Measurements from ENCODE around the gene MRPL58. TPM values are rescaled to one million over a fixed set of nuclear protein-coding genes. Genes with fewer than 3 reads are reported as not detected.
"Not testable (repeated sequence)": the region's sequence is repeated elsewhere in the genome, so short reads cannot be mapped to it uniquely, and the experiment has no call there.

The MRPL58 gene
- total RNA-seq, 4 donors from 2014 or later, result 37.8 to 55.1 (median 49.7) TPM

DNA sequence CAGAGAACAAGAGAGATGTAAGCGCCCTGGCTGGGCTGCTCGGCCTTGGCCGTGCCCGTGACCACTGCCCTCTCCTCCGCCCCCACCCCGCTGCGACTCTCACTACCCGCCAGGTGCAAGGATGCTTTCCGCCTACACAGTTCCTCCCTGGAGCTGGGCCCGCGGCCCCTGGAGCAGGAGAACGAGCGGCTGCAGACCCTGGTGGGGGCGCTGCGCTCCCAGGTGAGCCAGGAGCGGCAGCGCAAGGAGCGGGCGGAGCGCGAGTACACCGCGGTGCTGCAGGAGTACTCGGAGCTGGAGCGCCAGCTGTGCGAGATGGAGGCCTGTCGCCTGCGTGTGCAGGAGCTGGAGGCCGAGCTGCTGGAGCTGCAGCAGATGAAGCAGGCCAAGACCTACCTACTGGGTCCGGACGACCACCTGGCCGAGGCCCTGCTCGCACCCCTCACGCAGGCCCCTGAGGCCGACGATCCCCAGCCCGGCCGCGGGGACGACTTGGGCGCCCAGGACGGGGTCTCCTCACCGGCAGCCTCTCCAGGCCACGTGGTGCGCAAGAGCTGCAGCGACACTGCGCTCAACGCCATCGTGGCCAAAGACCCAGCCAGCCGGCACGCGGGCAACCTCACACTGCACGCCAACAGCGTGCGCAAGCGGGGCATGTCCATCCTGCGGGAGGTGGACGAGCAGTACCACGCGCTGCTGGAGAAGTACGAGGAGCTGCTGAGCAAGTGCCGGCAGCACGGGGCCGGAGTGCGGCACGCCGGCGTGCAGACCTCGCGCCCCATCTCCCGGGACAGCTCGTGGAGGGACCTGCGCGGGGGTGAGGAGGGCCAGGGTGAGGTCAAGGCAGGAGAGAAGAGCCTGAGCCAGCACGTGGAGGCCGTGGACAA, 9.2 kb upstream of the MRPL58 start:
- WGBS, 2 donors, result 85 to 88% methylated on average over 65 to 70 of the region's 76 CpGs
- H3K4me1 ChIP-seq, result no peaks in the 10 kb centered on the region
- no peak overlapping the region for H3K27ac ChIP-seq
- no peaks in the 10 kb centered on the region for H3K27me3 ChIP-seq
- DNase-seq, result no peak
- no peak for TF ChIP-seq POLR2A (IDR thresholded peaks at IDR 0.05)
- TF ChIP-seq, protein P1, sequence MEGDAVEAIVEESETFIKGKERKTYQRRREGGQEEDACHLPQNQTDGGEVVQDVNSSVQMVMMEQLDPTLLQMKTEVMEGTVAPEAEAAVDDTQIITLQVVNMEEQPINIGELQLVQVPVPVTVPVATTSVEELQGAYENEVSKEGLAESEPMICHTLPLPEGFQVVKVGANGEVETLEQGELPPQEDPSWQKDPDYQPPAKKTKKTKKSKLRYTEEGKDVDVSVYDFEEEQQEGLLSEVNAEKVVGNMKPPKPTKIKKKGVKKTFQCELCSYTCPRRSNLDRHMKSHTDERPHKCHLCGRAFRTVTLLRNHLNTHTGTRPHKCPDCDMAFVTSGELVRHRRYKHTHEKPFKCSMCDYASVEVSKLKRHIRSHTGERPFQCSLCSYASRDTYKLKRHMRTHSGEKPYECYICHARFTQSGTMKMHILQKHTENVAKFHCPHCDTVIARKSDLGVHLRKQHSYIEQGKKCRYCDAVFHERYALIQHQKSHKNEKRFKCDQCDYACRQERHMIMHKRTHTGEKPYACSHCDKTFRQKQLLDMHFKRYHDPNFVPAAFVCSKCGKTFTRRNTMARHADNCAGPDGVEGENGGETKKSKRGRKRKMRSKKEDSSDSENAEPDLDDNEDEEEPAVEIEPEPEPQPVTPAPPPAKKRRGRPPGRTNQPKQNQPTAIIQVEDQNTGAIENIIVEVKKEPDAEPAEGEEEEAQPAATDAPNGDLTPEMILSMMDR (IDR thresholded peaks at IDR 0.05), result no peak
- no peaks in the 10 kb centered on the region for H3K9me3 ChIP-seq
- no peak overlapping the region for H3K4me3 ChIP-seq (replicated peaks in 1 of 3)
- H3K36me3 ChIP-seq, result no peaks in the 10 kb centered on the region
- intact Hi-C loops (cut with DNase I), result no loop called here

DNA sequence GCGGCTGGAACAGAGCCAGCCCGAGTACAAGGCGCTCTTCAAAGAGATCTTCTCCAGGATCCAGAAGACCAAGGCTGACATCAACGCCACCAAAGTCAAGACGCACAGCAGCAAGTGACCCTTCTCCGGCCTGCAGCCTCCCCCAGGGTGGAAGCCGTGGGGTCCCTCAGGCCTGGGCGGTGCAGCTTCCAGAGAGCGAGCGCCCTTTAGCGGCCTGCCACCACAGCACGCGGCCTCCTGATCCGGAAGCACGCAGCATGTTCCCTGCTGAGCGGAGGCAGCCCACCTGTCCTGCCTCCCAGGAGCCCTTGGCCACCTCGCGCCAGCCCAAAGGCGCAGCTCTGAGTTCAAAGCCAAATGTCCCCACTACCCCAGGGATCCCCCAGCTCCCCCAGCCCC, 8.5 kb upstream of the MRPL58 start:
- Histone ChIP-seq H3K27me3 (no peaks in the 10 kb centered on the region), H3K9me3 (no peaks in the 10 kb centered on the region), H3K27ac (no peak overlapping the region), H3K4me1 (no peaks in the 10 kb centered on the region), H3K4me3 (replicated peaks in 1 of 3) (no peak overlapping the region), H3K36me3 (no peaks in the 10 kb centered on the region)
- TF ChIP-seq, protein P1 (IDR thresholded peaks at IDR 0.05), result no peak
- TF ChIP-seq POLR2A (IDR thresholded peaks at IDR 0.05), result no peak
- WGBS, 2 donors, result 92 to 95% methylated on average over 13 to 15 of the region's 19 CpGs
- no peak for DNase-seq
- intact Hi-C loops (cut with DNase I), result no loop called here

DNA sequence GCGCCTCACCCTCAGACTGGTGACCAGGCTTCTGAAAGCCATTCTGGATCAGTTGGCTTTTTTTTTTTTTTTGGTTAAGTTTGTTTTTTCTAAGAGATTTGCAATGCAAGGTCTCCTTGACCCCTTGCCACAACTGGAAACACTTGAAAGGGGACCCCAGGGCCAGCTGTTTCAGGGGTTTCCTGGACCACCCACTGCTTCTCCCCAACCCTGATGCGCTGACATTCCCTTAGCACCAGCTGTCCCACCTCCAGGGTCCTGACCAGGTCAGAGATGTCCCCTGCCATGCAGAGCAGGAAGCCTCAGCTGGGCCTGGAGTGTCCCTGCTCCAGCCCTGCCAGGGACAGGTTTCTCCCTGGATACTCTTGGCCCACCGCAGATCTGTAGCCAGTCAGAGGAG, 8.1 kb upstream of the MRPL58 start:
- H3K36me3 ChIP-seq, result no peaks in the 10 kb centered on the region
- intact Hi-C loops (cut with DNase I), result no loop called here

DNA sequence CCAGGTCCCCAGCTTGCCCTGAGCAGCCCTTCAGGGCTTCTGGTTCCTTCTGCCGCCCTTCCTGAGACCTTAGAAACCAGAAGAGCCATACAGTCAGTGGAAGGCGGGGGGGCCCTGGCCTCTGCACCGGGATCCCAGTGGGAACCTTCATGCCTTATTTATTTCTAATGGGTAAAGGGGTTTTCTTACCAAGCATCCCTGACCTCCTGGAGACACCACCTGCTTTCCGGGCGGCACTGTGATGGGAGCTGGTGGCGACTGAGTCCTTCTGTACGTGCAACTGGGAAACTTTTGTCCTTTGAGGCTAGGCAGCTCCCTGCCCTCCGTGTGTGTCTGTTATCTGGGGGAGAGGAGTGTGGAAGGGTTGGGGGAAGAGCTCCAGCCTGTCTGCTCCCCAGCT, 7.2 kb upstream of the MRPL58 start:
- intact Hi-C loops (cut with DNase I), result no loop called here
- Histone ChIP-seq H3K27me3 (no peaks in the 10 kb centered on the region), H3K27ac (no peak overlapping the region), H3K9me3 (no peaks in the 10 kb centered on the region), H3K4me3 (replicated peaks in 1 of 3) (no peak overlapping the region), H3K36me3 (no peaks in the 10 kb centered on the region), H3K4me1 (no peaks in the 10 kb centered on the region)
- no peak for DNase-seq
- WGBS, 2 donors, result 87 to 92% methylated on average over 8 of the region's 8 CpGs
- TF ChIP-seq POLR2A (IDR thresholded peaks at IDR 0.05), result no peak
- TF ChIP-seq, protein P1 (IDR thresholded peaks at IDR 0.05), result no peak

More for the DNA sequence above, 8.1 kb upstream of the MRPL58 start:
- no peak for DNase-seq
- Histone ChIP-seq H3K4me3 (replicated peaks in 1 of 3) (no peak overlapping the region), H3K27me3 (no peaks in the 10 kb centered on the region), H3K9me3 (no peaks in the 10 kb centered on the region), H3K27ac (no peak overlapping the region), H3K4me1 (no peaks in the 10 kb centered on the region)
- WGBS, 2 donors, result 97 to 100% methylated on average over 3 of the region's 3 CpGs
- no peak for TF ChIP-seq POLR2A (IDR thresholded peaks at IDR 0.05)
- TF ChIP-seq, protein P1 (IDR thresholded peaks at IDR 0.05), result no peak

DNA sequence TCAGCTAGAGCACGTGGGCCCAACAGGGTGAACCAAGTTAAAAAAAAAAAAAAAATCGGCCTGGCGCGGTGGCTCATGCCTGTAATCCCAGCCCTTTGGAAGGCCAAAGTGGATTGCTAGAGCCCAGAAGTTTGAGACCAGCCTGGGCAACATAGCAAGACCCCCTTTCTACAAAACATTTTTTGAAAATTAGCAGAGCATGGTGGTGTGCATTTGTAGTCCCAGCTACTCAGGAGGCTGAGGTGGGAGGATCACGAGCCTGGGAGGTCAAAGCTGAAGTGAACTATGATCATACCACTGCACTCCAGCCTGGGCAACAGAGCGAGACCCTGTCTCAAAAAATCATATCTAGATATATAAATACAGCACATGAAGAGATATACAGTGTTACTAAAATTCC, 6.4 kb upstream of the MRPL58 start:
- DNase-seq; H3K27ac ChIP-seq; intact Hi-C loops (cut with DNase I); H3K36me3 ChIP-seq; H3K4me1 ChIP-seq; H3K27me3 ChIP-seq; H3K4me3 ChIP-seq (replicated peaks in 1 of 3); H3K9me3 ChIP-seq: not testable (repeated sequence)
- WGBS, 2 donors, result 89 to 95% methylated on average over 6 of the region's 6 CpGs
